HEK293 (cell line): ENCODE results near the gene AGAP1.

Experiments used
- CTCF ChIA-PET: fragments of 350-600 bp; formaldehyde crosslinking; extraction: SDS; loops from one replicate; lab custom pipeline; 2021; ENCODE audit warnings: antibody characterized with exemption; lab: Yijun Ruan, JAX
- POLR2A ChIA-PET: fragments of 300-600 bp; formaldehyde crosslinking; extraction: SDS; loops from one replicate; lab custom pipeline; 2020; ENCODE audit warnings: antibody characterized with exemption, inconsistent platforms; lab: Yijun Ruan, JAX
- H3K27ac ChIP-seq: fragments of 200-500 bp; sonication (Bioruptor generic); 2 replicates; pipeline ENCODE4 v1.5.1; 2014; ENCODE audit warnings: low read depth, low read length, control low read depth, inconsistent platforms; ENCODE audit errors: extremely low read depth
- H3K36me3 ChIP-seq, 2 experiments: fragments of 200-500 bp in 1 of 2; sonication (Bioruptor generic) in 1 of 2; 1 replicate in 1 of 2; 2 replicates in 1 of 2; pipeline ENCODE4 v1.5.1; 2014 to 2017; ENCODE audit warnings: inconsistent platforms in 2 of 2, low read length in 2 of 2; ENCODE audit not compliant: control insufficient read depth in 2 of 2, insufficient read depth in 1 of 2
- H3K4me1 ChIP-seq: fragments of 200-500 bp; sonication (Bioruptor generic); 2 replicates; pipeline ENCODE4 v1.5.1; 2014; ENCODE audit warnings: mild to moderate bottlenecking, low read length, inconsistent platforms; ENCODE audit not compliant: control insufficient read depth, insufficient read depth
- H3K4me3 ChIP-seq: 2 replicates; pipeline ENCODE4 v1.5.1; 2011; ENCODE audit warnings: low read depth, mild to moderate bottlenecking, control low read depth, low read length, moderate library complexity
- H3K9me3 ChIP-seq: fragments of 200-500 bp; sonication (Bioruptor generic); 2 replicates; pipeline ENCODE4 v1.5.1; 2014; ENCODE audit warnings: low read depth, low read length, inconsistent platforms; ENCODE audit not compliant: control insufficient read depth, insufficient read depth
- EGR2 ChIP-seq: fragments of 450-650 bp; formaldehyde crosslinking; IDR thresholded peaks from 2 replicates; pipeline ENCODE4 v1.5.1; 2016; ENCODE audit warnings: low read depth, missing biosample characterization, missing genetic modification characterization
- HOXC10 ChIP-seq: sonication (generic); formaldehyde crosslinking; IDR thresholded peaks from 2 replicates; pipeline ENCODE4 v1.8.1; 2023; ENCODE audit warnings: mild to moderate bottlenecking, missing genetic modification reagents
- KLF1 ChIP-seq: fragments of 450-650 bp; formaldehyde crosslinking; IDR thresholded peaks from 2 replicates; pipeline ENCODE4 v1.5.1; 2016; ENCODE audit warnings: missing biosample characterization, missing genetic modification characterization
- SCRT2 ChIP-seq: fragments of 450-650 bp; formaldehyde crosslinking; IDR thresholded peaks from 2 replicates; pipeline ENCODE4 v1.5.1; 2016; ENCODE audit warnings: missing biosample characterization, missing genetic modification characterization
- ZBTB21 ChIP-seq: fragments of 450-650 bp; formaldehyde crosslinking; IDR thresholded peaks from 2 replicates; pipeline ENCODE4 v1.5.1; 2017; ENCODE audit warnings: missing biosample characterization, missing genetic modification characterization
- ZBTB7A ChIP-seq: fragments of 450-650 bp; formaldehyde crosslinking; IDR thresholded peaks from 2 replicates; pipeline ENCODE4 v1.5.1; 2016; ENCODE audit warnings: low read depth, missing biosample characterization, missing genetic modification characterization
- ZFP41 ChIP-seq: fragments of 450-650 bp; formaldehyde crosslinking; IDR thresholded peaks from 2 replicates; pipeline ENCODE4 v1.5.1; 2016; ENCODE audit warnings: missing biosample characterization, missing genetic modification characterization, borderline replicate concordance
- ZNF112 ChIP-seq: fragments of 450-650 bp; formaldehyde crosslinking; IDR thresholded peaks from 2 replicates; pipeline ENCODE4 v1.5.0; 2017; ENCODE audit warnings: missing biosample characterization, missing genetic modification characterization
- ZNF174 ChIP-seq: fragments of 450-650 bp; formaldehyde crosslinking; IDR thresholded peaks from 2 replicates; pipeline ENCODE4 v1.5.0; 2017; ENCODE audit warnings: missing biosample characterization, mild to moderate bottlenecking, missing genetic modification characterization
- ZNF223 ChIP-seq: fragments of 450-650 bp; formaldehyde crosslinking; IDR thresholded peaks from 2 replicates; pipeline ENCODE4 v1.5.1; 2016; ENCODE audit warnings: missing biosample characterization, missing genetic modification characterization
- ZNF391 ChIP-seq: fragments of 450-650 bp; formaldehyde crosslinking; IDR thresholded peaks from 2 replicates; pipeline ENCODE4 v1.5.1; 2016; ENCODE audit warnings: low read depth, missing biosample characterization, missing genetic modification characterization, borderline replicate concordance
- ZNF544 ChIP-seq: fragments of 450-650 bp; formaldehyde crosslinking; IDR thresholded peaks from 2 replicates; pipeline ENCODE4 v1.5.0; 2017; ENCODE audit warnings: missing biosample characterization, missing genetic modification characterization
- ZNF561 ChIP-seq: fragments of 450-650 bp; IDR thresholded peaks from 2 replicates; pipeline ENCODE4 v1.5.1; 2018; ENCODE audit warnings: missing biosample characterization, missing genetic modification characterization, borderline replicate concordance
- ZNF623 ChIP-seq: fragments of 450-650 bp; formaldehyde crosslinking; IDR thresholded peaks from 2 replicates; pipeline ENCODE4 v1.5.1; 2016; ENCODE audit warnings: missing biosample characterization, missing genetic modification characterization
- ZNF677 ChIP-seq: fragments of 450-650 bp; IDR thresholded peaks from 2 replicates; pipeline ENCODE4 v1.5.0; 2018; ENCODE audit warnings: missing biosample characterization, mild to moderate bottlenecking, missing genetic modification characterization, moderate library complexity
- ZNF747 ChIP-seq: fragments of 450-650 bp; formaldehyde crosslinking; IDR thresholded peaks from 2 replicates; pipeline ENCODE4 v1.5.1; 2016; ENCODE audit warnings: missing biosample characterization, missing genetic modification characterization
- ZNF776 ChIP-seq: fragments of 450-650 bp; formaldehyde crosslinking; IDR thresholded peaks from 2 replicates; pipeline ENCODE4 v1.5.0; 2017; ENCODE audit warnings: missing biosample characterization, missing genetic modification characterization, borderline replicate concordance
- ZNF837 ChIP-seq: fragments of 450-650 bp; formaldehyde crosslinking; IDR thresholded peaks from 2 replicates; pipeline ENCODE4 v1.5.1; 2016; ENCODE audit warnings: missing biosample characterization, missing genetic modification characterization
- ZSCAN16 ChIP-seq: fragments of 450-650 bp; formaldehyde crosslinking; IDR thresholded peaks from 2 replicates; pipeline ENCODE4 v1.5.1; 2016; ENCODE audit warnings: missing biosample characterization, missing genetic modification characterization
- TF ChIP-seq, protein P1 (sequence below): fragments of 450-650 bp; formaldehyde crosslinking; IDR thresholded peaks from 2 replicates; pipeline ENCODE4; 2016; ENCODE audit warnings: missing biosample characterization, missing genetic modification characterization
- TF ChIP-seq, protein P2 (sequence below): fragments of 450-650 bp; formaldehyde crosslinking; IDR thresholded peaks from 2 replicates; pipeline ENCODE4 v1.5.1; 2016; ENCODE audit warnings: missing biosample characterization, missing genetic modification characterization
- TF ChIP-seq, protein P3 (sequence below): fragments of 450-650 bp; formaldehyde crosslinking; IDR thresholded peaks from 2 replicates; pipeline ENCODE4 v1.5.1; 2016; ENCODE audit warnings: missing biosample characterization, missing genetic modification characterization
- TF ChIP-seq, protein P4 (sequence below): fragments of 450-650 bp; formaldehyde crosslinking; IDR thresholded peaks from 2 replicates; pipeline ENCODE4 v1.5.1; 2016; ENCODE audit warnings: missing biosample characterization, missing genetic modification characterization
- TF ChIP-seq, protein P5 (sequence below): fragments of 450-650 bp; formaldehyde crosslinking; IDR thresholded peaks from 2 replicates; pipeline ENCODE4 v1.5.1; 2016; ENCODE audit warnings: missing biosample characterization, missing genetic modification characterization
- TF ChIP-seq, protein P6 (sequence below): fragments of 450-650 bp; formaldehyde crosslinking; conservative IDR thresholded peaks from 2 replicates; pipeline ENCODE4 v1.5.1; 2016; ENCODE audit warnings: low read depth, missing biosample characterization, missing genetic modification characterization

The AGAP1 gene

DNA sequence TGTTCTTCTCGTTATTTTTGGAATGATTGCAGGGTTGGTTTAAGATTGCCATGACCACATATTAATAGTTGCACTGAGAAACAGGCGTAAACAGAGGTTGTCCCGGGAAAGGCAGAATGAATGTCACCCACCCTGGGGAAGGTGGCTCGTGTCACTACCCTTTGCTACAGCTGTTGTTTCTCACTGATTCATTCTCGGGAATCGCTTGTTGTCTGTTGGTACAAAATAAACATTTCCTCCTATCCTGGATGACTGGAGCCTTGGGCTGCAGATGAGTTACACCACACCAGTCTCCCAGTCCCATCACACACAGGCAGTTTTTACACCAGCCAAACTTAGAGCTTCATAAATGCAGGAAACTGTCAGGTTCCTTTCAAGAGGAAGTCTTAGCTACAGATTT, 457.6 kb downstream of the AGAP1 start:
- POLR2A ChIA-PET, result no interaction called here
- Histone ChIP-seq H3K9me3 (no peaks in the 10 kb centered on the region), H3K27ac (no peak overlapping the region)
- TF ChIP-seq ZNF561 (tag by site-specific recombination) (no peak), SCRT2 (tag by site-specific recombination) (no peak), ZNF544 (tag by site-specific recombination) (no peak), ZNF391 (no peak), ZNF112 (no peak), ZNF776 (tag by site-specific recombination) (no peak), ZNF747 (no peak), KLF1 (tag by site-specific recombination) (no peak), ZNF174 (tag by site-specific recombination) (no peak), ZBTB7A (tag by site-specific recombination) (no peak), ZNF837 (tag by site-specific recombination) (no peak), ZNF677 (tag by site-specific recombination) (no peak)
- TF ChIP-seq, protein P1, sequence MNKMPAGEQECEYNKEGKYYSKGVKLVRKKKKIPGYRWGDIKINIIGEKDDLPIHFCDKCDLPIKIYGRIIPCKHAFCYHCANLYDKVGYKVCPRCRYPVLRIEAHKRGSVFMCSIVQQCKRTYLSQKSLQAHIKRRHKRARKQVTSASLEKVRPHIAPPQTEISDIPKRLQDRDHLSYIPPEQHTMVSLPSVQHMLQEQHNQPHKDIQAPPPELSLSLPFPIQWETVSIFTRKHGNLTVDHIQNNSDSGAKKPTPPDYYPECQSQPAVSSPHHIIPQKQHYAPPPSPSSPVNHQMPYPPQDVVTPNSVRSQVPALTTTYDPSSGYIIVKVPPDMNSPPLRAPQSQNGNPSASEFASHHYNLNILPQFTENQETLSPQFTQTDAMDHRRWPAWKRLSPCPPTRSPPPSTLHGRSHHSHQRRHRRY (tag by site-specific recombination), result no peak
- TF ChIP-seq, protein P2, sequence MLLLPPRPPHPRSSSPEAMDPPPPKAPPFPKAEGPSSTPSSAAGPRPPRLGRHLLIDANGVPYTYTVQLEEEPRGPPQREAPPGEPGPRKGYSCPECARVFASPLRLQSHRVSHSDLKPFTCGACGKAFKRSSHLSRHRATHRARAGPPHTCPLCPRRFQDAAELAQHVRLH, result no peak
- TF ChIP-seq, protein P3, sequence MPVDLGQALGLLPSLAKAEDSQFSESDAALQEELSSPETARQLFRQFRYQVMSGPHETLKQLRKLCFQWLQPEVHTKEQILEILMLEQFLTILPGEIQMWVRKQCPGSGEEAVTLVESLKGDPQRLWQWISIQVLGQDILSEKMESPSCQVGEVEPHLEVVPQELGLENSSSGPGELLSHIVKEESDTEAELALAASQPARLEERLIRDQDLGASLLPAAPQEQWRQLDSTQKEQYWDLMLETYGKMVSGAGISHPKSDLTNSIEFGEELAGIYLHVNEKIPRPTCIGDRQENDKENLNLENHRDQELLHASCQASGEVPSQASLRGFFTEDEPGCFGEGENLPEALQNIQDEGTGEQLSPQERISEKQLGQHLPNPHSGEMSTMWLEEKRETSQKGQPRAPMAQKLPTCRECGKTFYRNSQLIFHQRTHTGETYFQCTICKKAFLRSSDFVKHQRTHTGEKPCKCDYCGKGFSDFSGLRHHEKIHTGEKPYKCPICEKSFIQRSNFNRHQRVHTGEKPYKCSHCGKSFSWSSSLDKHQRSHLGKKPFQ, result no peak
- TF ChIP-seq, protein P4, sequence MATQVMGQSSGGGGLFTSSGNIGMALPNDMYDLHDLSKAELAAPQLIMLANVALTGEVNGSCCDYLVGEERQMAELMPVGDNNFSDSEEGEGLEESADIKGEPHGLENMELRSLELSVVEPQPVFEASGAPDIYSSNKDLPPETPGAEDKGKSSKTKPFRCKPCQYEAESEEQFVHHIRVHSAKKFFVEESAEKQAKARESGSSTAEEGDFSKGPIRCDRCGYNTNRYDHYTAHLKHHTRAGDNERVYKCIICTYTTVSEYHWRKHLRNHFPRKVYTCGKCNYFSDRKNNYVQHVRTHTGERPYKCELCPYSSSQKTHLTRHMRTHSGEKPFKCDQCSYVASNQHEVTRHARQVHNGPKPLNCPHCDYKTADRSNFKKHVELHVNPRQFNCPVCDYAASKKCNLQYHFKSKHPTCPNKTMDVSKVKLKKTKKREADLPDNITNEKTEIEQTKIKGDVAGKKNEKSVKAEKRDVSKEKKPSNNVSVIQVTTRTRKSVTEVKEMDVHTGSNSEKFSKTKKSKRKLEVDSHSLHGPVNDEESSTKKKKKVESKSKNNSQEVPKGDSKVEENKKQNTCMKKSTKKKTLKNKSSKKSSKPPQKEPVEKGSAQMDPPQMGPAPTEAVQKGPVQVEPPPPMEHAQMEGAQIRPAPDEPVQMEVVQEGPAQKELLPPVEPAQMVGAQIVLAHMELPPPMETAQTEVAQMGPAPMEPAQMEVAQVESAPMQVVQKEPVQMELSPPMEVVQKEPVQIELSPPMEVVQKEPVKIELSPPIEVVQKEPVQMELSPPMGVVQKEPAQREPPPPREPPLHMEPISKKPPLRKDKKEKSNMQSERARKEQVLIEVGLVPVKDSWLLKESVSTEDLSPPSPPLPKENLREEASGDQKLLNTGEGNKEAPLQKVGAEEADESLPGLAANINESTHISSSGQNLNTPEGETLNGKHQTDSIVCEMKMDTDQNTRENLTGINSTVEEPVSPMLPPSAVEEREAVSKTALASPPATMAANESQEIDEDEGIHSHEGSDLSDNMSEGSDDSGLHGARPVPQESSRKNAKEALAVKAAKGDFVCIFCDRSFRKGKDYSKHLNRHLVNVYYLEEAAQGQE (tag by site-specific recombination), result no peak
- TF ChIP-seq, all 188 proteins: peak for 0
- Histone ChIP-seq H3K36me3 (no peaks in the 10 kb centered on the region), H3K4me3 (no peak overlapping the region), H3K4me1 (peaks cover 6% of the 10 kb centered on the region; the same call in 1 of the 2 replicates)
- CTCF ChIA-PET, result interaction anchor here (1.6 kb wide), 1 partner anchor 172 kb away, joined by 3 read pairs; no protein-coding TSS in a partner anchor

DNA sequence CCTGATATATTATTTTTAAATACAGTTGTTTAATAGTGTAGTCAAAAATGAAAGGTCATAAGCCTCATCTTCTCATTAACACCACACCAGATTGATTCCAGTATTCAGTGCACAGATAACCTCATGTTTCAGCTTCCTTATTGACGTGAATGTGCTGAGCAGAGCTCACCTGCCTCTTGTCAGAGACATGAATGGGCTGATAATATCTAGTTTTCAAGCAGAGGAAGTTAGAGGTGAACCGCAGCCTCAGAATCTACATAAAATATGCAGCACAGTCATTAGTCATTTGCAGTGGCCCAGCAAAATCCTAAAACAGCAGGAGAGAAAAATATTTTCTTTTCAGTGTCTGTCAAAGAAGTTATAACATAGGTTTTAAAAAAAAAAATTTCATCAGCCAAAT, 458.1 kb downstream of the AGAP1 start:
- Histone ChIP-seq H3K4me3 (no peak overlapping the region), H3K36me3 (no peaks in the 10 kb centered on the region), H3K9me3 (no peaks in the 10 kb centered on the region), H3K27ac (no peak overlapping the region), H3K4me1 (peaks cover 6% of the 10 kb centered on the region; the same call in 1 of the 2 replicates)
- ChIA-PET POLR2A (no interaction called here), CTCF (interaction anchor here (0.6 to 1.6 kb wide), 2 partner anchors 172 to 229 kb away, joined by 3 read pairs; no protein-coding TSS in a partner anchor)
- TF ChIP-seq, protein P5, sequence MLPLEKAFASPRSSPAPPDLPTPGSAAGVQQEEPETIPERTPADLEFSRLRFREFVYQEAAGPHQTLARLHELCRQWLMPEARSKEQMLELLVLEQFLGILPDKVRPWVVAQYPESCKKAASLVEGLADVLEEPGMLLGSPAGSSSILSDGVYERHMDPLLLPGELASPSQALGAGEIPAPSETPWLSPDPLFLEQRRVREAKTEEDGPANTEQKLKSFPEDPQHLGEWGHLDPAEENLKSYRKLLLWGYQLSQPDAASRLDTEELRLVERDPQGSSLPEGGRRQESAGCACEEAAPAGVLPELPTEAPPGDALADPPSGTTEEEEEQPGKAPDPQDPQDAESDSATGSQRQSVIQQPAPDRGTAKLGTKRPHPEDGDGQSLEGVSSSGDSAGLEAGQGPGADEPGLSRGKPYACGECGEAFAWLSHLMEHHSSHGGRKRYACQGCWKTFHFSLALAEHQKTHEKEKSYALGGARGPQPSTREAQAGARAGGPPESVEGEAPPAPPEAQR (tag by site-specific recombination), result no peak
- TF ChIP-seq ZNF223 (tag by site-specific recombination) (no peak), EGR2 (tag by site-specific recombination) (no peak), ZFP41 (tag by site-specific recombination) (no peak), ZNF623 (tag by site-specific recombination) (no peak), ZBTB21 (tag by site-specific recombination) (no peak), ZSCAN16 (tag by site-specific recombination) (no peak), HOXC10 (CRISPR knock-in tag) (no peak)
- TF ChIP-seq, protein P6, sequence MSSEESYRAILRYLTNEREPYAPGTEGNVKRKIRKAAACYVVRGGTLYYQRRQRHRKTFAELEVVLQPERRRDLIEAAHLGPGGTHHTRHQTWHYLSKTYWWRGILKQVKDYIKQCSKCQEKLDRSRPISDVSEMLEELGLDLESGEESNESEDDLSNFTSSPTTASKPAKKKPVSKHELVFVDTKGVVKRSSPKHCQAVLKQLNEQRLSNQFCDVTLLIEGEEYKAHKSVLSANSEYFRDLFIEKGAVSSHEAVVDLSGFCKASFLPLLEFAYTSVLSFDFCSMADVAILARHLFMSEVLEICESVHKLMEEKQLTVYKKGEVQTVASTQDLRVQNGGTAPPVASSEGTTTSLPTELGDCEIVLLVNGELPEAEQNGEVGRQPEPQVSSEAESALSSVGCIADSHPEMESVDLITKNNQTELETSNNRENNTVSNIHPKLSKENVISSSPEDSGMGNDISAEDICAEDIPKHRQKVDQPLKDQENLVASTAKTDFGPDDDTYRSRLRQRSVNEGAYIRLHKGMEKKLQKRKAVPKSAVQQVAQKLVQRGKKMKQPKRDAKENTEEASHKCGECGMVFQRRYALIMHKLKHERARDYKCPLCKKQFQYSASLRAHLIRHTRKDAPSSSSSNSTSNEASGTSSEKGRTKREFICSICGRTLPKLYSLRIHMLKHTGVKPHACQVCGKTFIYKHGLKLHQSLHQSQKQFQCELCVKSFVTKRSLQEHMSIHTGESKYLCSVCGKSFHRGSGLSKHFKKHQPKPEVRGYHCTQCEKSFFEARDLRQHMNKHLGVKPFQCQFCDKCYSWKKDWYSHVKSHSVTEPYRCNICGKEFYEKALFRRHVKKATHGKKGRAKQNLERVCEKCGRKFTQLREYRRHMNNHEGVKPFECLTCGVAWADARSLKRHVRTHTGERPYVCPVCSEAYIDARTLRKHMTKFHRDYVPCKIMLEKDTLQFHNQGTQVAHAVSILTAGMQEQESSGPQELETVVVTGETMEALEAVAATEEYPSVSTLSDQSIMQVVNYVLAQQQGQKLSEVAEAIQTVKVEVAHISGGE (tag by site-specific recombination), result no peak
